CD4-positive, alpha-beta memory T cell (primary cell): ENCODE measurements around the gene ACO1. TPM values are rescaled to one million over a fixed set of nuclear protein-coding genes. Genes with fewer than 3 reads are reported as not detected.
A peak's percentile ranks its signal among the peaks of the same experiment; 100 is the strongest.

Source experiments
- CTCF ChIA-PET: fragments of 350-600 bp; sonication (Branson Sonifier 250); formaldehyde crosslinking; loops from one replicate; lab custom pipeline; 2021; ENCODE audit warnings: inconsistent platforms; ENCODE audit not compliant: partially characterized antibody; lab: Charles Lee
- POLR2A ChIA-PET: fragments of 350-600 bp; sonication (Branson Sonifier 250); formaldehyde crosslinking; loops from one replicate; lab custom pipeline; 2021; ENCODE audit not compliant: partially characterized antibody; lab: Charles Lee
- DNase-seq, 5 donors: peaks; one replicate each; pipeline versions ENCODE4 v3.0.0 to v3.0.0-alpha.2; 2020 to 2022; ENCODE audit warnings: mixed read lengths in 1 of 5
- H3K27ac ChIP-seq: one replicate; pipeline ENCODE4 v1.7.0; 2013; ENCODE audit warnings: low read depth, low read length
- H3K27me3 ChIP-seq: 2 replicates; pipeline ENCODE4 v1.7.0; 2013; ENCODE audit warnings: mild to moderate bottlenecking, low read length, moderate library complexity; ENCODE audit not compliant: insufficient read depth
- H3K36me3 ChIP-seq: 2 replicates; pipeline ENCODE4 v1.7.0; 2013; ENCODE audit warnings: mild to moderate bottlenecking, low read length, moderate library complexity; ENCODE audit not compliant: insufficient read depth
- H3K4me1 ChIP-seq: 2 replicates; pipeline ENCODE4 v1.7.0; 2013; ENCODE audit warnings: mild to moderate bottlenecking, low read length, moderate library complexity; ENCODE audit not compliant: insufficient read depth
- H3K4me3 ChIP-seq, 2 donors: one replicate each; pipeline ENCODE4 v1.7.0; 2013; ENCODE audit warnings: low read length in 2 of 2, mild to moderate bottlenecking in 1 of 2
- H3K9me3 ChIP-seq, 2 donors: one replicate each; pipeline ENCODE4 v1.7.0; 2013; ENCODE audit warnings: low read length in 2 of 2, control low read depth in 1 of 2; ENCODE audit not compliant: control insufficient read depth in 1 of 2
- H3K27ac Mint-ChIP-seq, 7 donors: one replicate each; pipeline ENCODE4 v1.8.0; 2020 to 2021; ENCODE audit warnings: mixed read lengths in 7 of 7, mild to moderate bottlenecking in 6 of 7, inconsistent platforms in 3 of 7, moderate library complexity in 3 of 7
- H3K27me3 Mint-ChIP-seq, 2 donors: one replicate each; pipeline ENCODE4 v1.8.0; 2020 to 2021; ENCODE audit warnings: mixed read lengths in 2 of 2
- H3K36me3 Mint-ChIP-seq, 2 donors: one replicate each; pipeline ENCODE4 v1.8.0; 2020 to 2021; ENCODE audit warnings: mixed read lengths in 2 of 2, inconsistent platforms in 1 of 2, mild to moderate bottlenecking in 1 of 2
- H3K4me1 Mint-ChIP-seq, 4 donors: one replicate each; pipeline ENCODE4 v1.8.0; 2020 to 2021; ENCODE audit warnings: mixed read lengths in 4 of 4, mild to moderate bottlenecking in 1 of 4
- H3K4me3 Mint-ChIP-seq, 8 donors: one replicate each; pipeline ENCODE4 v1.8.0; 2020 to 2021; ENCODE audit warnings: mixed read lengths in 8 of 8, mild to moderate bottlenecking in 7 of 8, moderate library complexity in 6 of 8, inconsistent platforms in 3 of 8
- H3K9me3 Mint-ChIP-seq, 8 donors: one replicate each; pipeline ENCODE4 v1.8.0; 2020 to 2021; ENCODE audit warnings: mixed read lengths in 8 of 8, mild to moderate bottlenecking in 5 of 8, inconsistent platforms in 3 of 8, moderate library complexity in 1 of 8
- intact Hi-C: fragments of 100-400 bp; cut with micrococcal nuclease; formaldehyde crosslinking; loops from one replicate; pipeline ENCODE4 v1.15.1; 2023
- polyA plus RNA-seq, 2 donors: library from polyadenylated mRNA; unstranded; fragments of 300-500 nt; fragmentation: Illumina TruSeq; gene quantifications; one replicate each; pipeline ENCODE4 v1.2.3, GENCODE V29; 2021
- total RNA-seq, 2 experiments: library from RNA; stranded (reverse); gene quantifications; one replicate each; pipeline ENCODE4 v1.2.3, GENCODE V29; 2021

ACO1 gene
- total and polyA plus RNA-seq, 4 experiments from 2014 or later, result 7.9 to 11.9 (median 9.2) TPM

DNA sequence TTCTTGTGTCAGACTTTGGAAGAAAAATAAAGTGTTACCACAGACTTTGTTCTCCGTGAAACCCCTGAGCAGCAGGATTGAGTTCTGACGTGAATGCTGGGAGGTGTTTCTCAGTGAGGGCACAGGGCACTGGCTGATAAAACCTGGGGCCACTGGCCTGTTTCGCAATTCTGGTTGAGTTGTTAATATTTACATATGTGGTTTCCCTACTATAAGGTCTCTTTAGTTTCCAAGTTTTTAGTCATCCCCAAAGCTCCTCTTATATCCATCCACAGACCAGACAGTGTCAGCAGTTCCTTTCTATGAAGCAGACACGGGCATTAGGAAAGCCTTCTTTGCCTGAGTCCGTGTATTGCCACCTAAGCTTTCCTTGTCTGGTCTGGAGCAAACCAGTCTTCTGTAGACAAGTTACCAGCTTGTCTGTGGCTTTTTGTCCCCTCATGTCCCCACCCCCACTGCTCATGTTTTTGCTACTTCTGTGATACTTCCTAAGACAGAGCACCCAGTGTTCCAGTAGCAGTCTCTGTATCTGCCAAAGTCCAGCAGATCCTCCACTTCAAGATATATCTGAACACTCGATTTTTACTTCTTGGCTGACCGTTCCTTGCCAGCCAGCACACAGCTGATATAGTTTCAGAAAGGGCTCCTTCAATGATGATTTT is 42.0 kb downstream of the ACO1 start:
- Mint-ChIP-seq H3K9me3 (no peaks in the 10 kb centered on the region), H3K4me1 (peaks cover 0 to 6% (median 2%) of the 10 kb centered on the region in 4 donors), H3K27me3 (no peaks in the 10 kb centered on the region), H3K36me3 (peaks cover 33 to 39% of the 10 kb centered on the region in 2 donors), H3K4me3 (no peak overlapping the region), H3K27ac (peak overlapping the region in 2 of 7 donors; percentile 15 to 23)
- intact Hi-C loops, result no loop called here
- H3K4me3 ChIP-seq, result no peak overlapping the region
- H3K36me3 ChIP-seq, result no peaks in the 10 kb centered on the region
- no peaks in the 10 kb centered on the region for H3K4me1 ChIP-seq
- H3K27me3 ChIP-seq, result no peaks in the 10 kb centered on the region
- CTCF ChIA-PET, result interaction anchor here (1.1 to 1.2 kb wide), 2 partner anchors 47 to 153 kb away, joined by 3 to 5 read pairs; no protein-coding TSS in a partner anchor
- no peaks in the 10 kb centered on the region for H3K9me3 ChIP-seq
- H3K27ac ChIP-seq, result no peak overlapping the region
- POLR2A ChIA-PET, result no interaction called here
- DNase-seq, result no peak

DNA sequence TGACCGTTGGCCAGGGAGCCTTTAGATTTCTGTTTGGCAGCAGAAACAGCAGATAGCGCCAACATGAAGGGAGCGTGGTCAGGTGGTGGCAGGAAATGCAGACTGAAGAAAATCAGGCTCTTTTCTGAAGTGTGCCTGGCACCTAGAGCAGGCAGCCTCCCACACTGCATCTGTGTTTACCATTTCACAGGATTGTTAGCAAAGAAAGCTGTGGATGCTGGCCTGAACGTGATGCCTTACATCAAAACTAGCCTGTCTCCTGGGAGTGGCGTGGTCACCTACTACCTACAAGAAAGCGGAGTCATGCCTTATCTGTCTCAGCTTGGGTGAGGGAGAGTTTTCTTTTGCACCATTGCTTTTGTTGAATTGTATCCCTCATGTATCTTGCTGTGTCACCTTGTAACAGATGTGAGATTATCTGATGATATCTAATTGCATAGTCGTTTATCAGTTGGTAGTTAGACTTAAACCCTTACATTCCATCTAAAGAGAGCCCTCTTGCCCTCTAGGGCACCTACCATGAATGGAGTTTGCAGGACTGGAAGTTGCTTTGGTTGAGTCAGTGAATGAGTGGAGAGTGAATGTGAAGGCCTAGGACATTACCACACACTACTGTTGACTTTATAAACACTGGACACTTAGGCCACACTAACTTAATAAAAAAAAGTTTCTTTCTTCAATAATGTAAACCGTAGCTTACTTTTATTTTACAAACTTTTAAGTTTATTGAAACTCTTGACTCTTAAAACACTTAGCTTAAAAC is 42.8 kb downstream of the ACO1 start:
- intact Hi-C loops, result no loop called here
- Histone ChIP-seq H3K9me3 (no peaks in the 10 kb centered on the region), H3K4me3 (no peak overlapping the region), H3K27ac (no peak overlapping the region), H3K36me3 (no peaks in the 10 kb centered on the region), H3K4me1 (no peaks in the 10 kb centered on the region), H3K27me3 (no peaks in the 10 kb centered on the region)
- Mint-ChIP-seq H3K9me3 (no peaks in the 10 kb centered on the region), H3K4me1 (peaks cover 0 to 6% (median 2%) of the 10 kb centered on the region in 4 donors), H3K27me3 (no peaks in the 10 kb centered on the region), H3K4me3 (no peak overlapping the region), H3K36me3 (peaks cover 26 to 42% of the 10 kb centered on the region in 2 donors), H3K27ac (peak overlapping the region in 6 of 7 donors; percentile 4 to 79 (median 31))
- ChIA-PET CTCF (interaction anchor here (0.7 to 1.3 kb wide), 4 partner anchors 8 to 48 kb away, joined by 3 to 5 read pairs (median 4); no protein-coding TSS in a partner anchor), POLR2A (no interaction called here)
- DNase-seq, result no peak

DNA sequence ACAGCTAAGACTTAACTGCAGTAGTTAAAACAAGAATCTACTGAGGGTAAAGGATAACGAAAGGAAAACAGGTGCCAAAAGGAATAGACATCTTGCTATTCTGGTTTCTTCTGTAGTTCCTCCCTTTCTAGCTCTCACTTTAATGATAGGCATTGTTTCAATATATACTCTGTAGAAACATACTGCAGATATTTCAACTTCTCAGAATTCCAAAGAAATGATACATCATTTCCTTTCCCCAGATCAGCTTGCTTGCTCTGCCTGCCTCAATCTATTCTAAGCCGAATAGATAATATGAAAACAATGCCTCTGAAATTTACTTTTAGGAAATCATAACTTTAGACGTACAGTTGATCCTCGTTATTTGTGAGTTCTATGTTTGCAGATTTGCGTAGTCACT is 46.3 kb downstream of the ACO1 start:
- CTCF ChIA-PET, result interaction anchor here (1.4 to 9.2 kb wide), 2 partner anchors 52 to 142 kb away, joined by 4 to 105 read pairs; no protein-coding TSS in a partner anchor
- H3K4me3 ChIP-seq, result no peak overlapping the region
- no peaks in the 10 kb centered on the region for H3K9me3 ChIP-seq
- no peaks in the 10 kb centered on the region for H3K9me3 Mint-ChIP-seq
- H3K27me3 Mint-ChIP-seq, result no peaks in the 10 kb centered on the region
- peaks cover 0 to 6% (median 2%) of the 10 kb centered on the region in 4 donors for H3K4me1 Mint-ChIP-seq
- peaks cover 3 to 43% of the 10 kb centered on the region in 2 donors for H3K36me3 Mint-ChIP-seq
- H3K27ac ChIP-seq, result no peak overlapping the region
- no peak overlapping the region for H3K4me3 Mint-ChIP-seq
- H3K27me3 ChIP-seq, result no peaks in the 10 kb centered on the region
- no peak overlapping the region for H3K27ac Mint-ChIP-seq
- POLR2A ChIA-PET, result no interaction called here
- DNase-seq, result no peak
- H3K4me1 ChIP-seq, result no peaks in the 10 kb centered on the region
- no peaks in the 10 kb centered on the region for H3K36me3 ChIP-seq
- intact Hi-C loops, result no loop called here

DNA sequence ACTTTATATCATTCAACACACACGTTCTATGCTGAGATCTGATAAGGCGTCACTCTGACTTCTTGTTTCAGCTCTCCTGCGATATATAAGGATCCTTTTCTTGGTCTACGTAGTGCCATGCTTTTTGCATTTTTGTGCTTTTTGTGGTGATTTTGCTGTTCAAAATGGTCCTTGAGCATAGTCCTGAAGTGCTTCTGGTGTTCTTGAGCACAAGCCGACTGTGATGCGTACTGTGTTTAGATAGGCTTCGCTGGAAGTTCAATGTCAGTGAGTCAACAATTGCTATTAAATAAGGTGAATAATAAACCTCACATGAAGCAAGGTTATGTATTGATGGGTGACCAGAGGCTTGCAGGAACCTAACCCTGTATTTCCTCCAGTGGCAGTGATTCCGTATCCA is 46.8 kb downstream of the ACO1 start:
- Histone ChIP-seq H3K27ac (no peak overlapping the region), H3K27me3 (no peaks in the 10 kb centered on the region), H3K4me1 (no peaks in the 10 kb centered on the region), H3K9me3 (no peaks in the 10 kb centered on the region), H3K36me3 (no peaks in the 10 kb centered on the region), H3K4me3 (no peak overlapping the region)
- no peaks in the 10 kb centered on the region for H3K27me3 Mint-ChIP-seq
- intact Hi-C loops, result no loop called here
- H3K4me1 Mint-ChIP-seq, result peaks cover 0 to 6% (median 2%) of the 10 kb centered on the region in 4 donors
- no peak for DNase-seq
- H3K27ac Mint-ChIP-seq, result peak overlapping the region in 1 of 7 donors; percentile 3
- H3K36me3 Mint-ChIP-seq, result peaks cover 5 to 43% of the 10 kb centered on the region in 2 donors
- CTCF ChIA-PET, result interaction anchor here (1.3 to 9.2 kb wide), 5 partner anchors 25 to 141 kb away, joined by 3 to 105 read pairs (median 8); partner anchors contain the start of genes ACO1 and RIGI
- POLR2A ChIA-PET, result no interaction called here
- H3K4me3 Mint-ChIP-seq, result no peak overlapping the region
- no peaks in the 10 kb centered on the region for H3K9me3 Mint-ChIP-seq

GRCh38 chr9:32431940-32432555 is 47.6 kb downstream of the ACO1 start:
- DNase-seq, result peak in 4 of 5 donors; percentile 9 to 15 (median 12)
- H3K27ac Mint-ChIP-seq, result no peak overlapping the region
- ChIA-PET CTCF (interaction anchor here (1.0 to 9.2 kb wide), 18 partner anchors 8 to 150 kb away, joined by 3 to 105 read pairs (median 4); partner anchors contain the start of genes ACO1 and RIGI), POLR2A (interaction anchor here (0.8 to 0.9 kb wide), 2 partner anchors 43 to 53 kb away, joined by 3 to 4 read pairs; no protein-coding TSS in a partner anchor)
- no peaks in the 10 kb centered on the region for H3K4me1 ChIP-seq
- no peaks in the 10 kb centered on the region for H3K27me3 ChIP-seq
- intact Hi-C loops, result loop anchor here (1.0 to 2.0 kb wide), 2 partner anchors 53 to 141 kb away; partner anchors contain the start of gene NDUFB6
- H3K36me3 ChIP-seq, result no peaks in the 10 kb centered on the region
- peaks cover 0 to 4% (median 2%) of the 10 kb centered on the region in 4 donors for H3K4me1 Mint-ChIP-seq
- peaks cover 9 to 47% of the 10 kb centered on the region in 2 donors for H3K36me3 Mint-ChIP-seq
- H3K4me3 Mint-ChIP-seq, result no peak overlapping the region
- no peaks in the 10 kb centered on the region for H3K9me3 Mint-ChIP-seq
- H3K4me3 ChIP-seq, result no peak overlapping the region
- no peak overlapping the region for H3K27ac ChIP-seq
- no peaks in the 10 kb centered on the region for H3K27me3 Mint-ChIP-seq
- no peaks in the 10 kb centered on the region for H3K9me3 ChIP-seq

GRCh38 chr9:32434892-32435291 is 50.4 kb downstream of the ACO1 start:
- H3K4me1 ChIP-seq, result no peaks in the 10 kb centered on the region
- POLR2A ChIA-PET, result no interaction called here
- H3K27me3 ChIP-seq, result no peaks in the 10 kb centered on the region
- DNase-seq, result no peak
- H3K27ac Mint-ChIP-seq, result peak overlapping the region in 2 of 7 donors; percentile 34 to 79
- intact Hi-C loops, result no loop called here
- H3K4me3 ChIP-seq, result no peak overlapping the region
- H3K9me3 Mint-ChIP-seq, result no peaks in the 10 kb centered on the region
- H3K9me3 ChIP-seq, result no peaks in the 10 kb centered on the region
- H3K4me3 Mint-ChIP-seq, result no peak overlapping the region
- CTCF ChIA-PET, result interaction anchor here (9.2 kb wide), 1 partner anchor 57 kb away, joined by 105 read pairs; no protein-coding TSS in a partner anchor
- no peak overlapping the region for H3K27ac ChIP-seq
- H3K36me3 Mint-ChIP-seq, result peaks cover 13 to 64% of the 10 kb centered on the region in 2 donors
- no peaks in the 10 kb centered on the region for H3K27me3 Mint-ChIP-seq
- H3K4me1 Mint-ChIP-seq, result no peaks in the 10 kb centered on the region
- no peaks in the 10 kb centered on the region for H3K36me3 ChIP-seq
